Measurements from ENCODE around the gene INPP5F.

DNA sequence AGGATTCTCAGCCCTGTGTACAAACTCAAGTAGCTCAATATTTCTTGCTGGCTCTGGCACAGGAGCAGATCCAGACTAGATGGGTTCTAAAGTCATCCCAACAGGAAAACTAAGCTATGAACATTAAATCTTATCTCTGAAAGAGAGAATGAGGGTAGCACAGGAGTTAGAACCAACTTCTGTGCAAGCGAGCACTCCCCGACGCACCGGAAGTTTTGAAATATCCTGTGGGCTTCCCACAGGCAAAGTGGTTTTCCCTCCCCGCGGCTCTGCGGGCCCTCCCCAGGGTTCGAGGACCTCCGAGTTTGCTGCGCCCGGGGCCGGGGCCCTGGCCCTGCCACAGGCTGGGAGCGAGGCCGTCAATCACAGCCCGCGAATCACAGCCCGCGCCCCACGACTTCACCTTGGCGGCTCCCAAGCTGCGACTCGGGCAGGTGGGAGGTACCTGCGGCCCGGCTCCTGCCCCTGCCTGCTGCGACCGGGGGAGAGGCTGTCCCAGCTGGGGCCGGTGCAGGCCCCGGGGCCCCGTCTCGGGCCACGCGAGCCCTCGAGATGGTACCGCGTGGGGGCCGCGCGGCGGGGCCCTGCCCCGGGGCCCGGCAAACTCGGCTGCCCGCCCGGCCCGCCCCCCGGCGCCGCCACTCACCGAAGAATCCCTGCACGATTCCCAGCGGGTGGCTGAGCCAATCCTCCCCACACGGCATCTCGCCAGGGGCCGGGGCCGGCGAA, 146.2 kb downstream of the INPP5F start:
- TF ChIP-seq EZH2 (IDR thresholded peaks at IDR 0.05; ENCODE audit: low read length, missing control alignments): no peak
- TF ChIP-seq, protein P1, sequence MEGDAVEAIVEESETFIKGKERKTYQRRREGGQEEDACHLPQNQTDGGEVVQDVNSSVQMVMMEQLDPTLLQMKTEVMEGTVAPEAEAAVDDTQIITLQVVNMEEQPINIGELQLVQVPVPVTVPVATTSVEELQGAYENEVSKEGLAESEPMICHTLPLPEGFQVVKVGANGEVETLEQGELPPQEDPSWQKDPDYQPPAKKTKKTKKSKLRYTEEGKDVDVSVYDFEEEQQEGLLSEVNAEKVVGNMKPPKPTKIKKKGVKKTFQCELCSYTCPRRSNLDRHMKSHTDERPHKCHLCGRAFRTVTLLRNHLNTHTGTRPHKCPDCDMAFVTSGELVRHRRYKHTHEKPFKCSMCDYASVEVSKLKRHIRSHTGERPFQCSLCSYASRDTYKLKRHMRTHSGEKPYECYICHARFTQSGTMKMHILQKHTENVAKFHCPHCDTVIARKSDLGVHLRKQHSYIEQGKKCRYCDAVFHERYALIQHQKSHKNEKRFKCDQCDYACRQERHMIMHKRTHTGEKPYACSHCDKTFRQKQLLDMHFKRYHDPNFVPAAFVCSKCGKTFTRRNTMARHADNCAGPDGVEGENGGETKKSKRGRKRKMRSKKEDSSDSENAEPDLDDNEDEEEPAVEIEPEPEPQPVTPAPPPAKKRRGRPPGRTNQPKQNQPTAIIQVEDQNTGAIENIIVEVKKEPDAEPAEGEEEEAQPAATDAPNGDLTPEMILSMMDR (conservative IDR thresholded peaks at IDR 0.05 in 1 of 2, IDR thresholded peaks at IDR 0.05 in 1 of 2; ENCODE audit: low read depth in 1 of 2, low read length in 2 of 2): no peak
